ENCODE data around the gene ANTKMT.

- TF ChIP-seq CTCF (IDR thresholded peaks at IDR 0.05) = no peak
- no peak for TF ChIP-seq EZH2 (IDR thresholded peaks at IDR 0.05)
- no peak for TF ChIP-seq EZH2phosphoT487 (IDR thresholded peaks at IDR 0.05)
Observed at GRCh38 chr16:765488-765865, 44.5 kb downstream of the ANTKMT start.
